ENCODE results near the gene GRIA4. TPM values are rescaled to one million over a fixed set of nuclear protein-coding genes. Genes with fewer than 3 reads are reported as not detected.

Gene GRIA4
- total RNA-seq, 1 experiment from 2014 or later = not detected

DNA sequence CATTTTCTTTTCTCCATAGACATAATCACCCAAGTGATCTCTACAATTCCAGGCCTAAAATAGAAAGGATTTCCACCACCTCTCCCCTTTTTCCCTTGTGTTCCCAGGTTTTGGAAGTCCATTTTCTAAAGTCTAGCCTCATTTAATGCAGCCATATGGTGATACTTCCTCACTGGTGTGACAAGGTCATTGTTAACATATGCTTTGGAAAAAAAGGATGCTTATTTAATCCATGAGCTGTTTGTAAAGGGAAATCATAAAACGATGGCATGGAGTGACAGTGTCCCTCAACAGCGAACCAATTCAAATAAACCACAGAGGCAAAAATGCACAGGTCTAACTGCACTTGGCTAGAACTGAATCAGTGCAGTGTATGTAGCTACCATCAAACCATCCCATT, 26.6 kb downstream of the GRIA4 start:
- ChIA-PET POLR2A (ENCODE audit: unreplicated experiment) (no interaction called here), CTCF (interaction anchor here (0.6 kb wide), 1 partner anchor 386 kb away, joined by 3 read pairs; no protein-coding TSS in a partner anchor)
- Histone ChIP-seq H3K36me3 (ENCODE audit: low read depth) (no peaks in the 10 kb centered on the region), H3F3A (ENCODE audit: insufficient read depth, low read depth) (no peaks in the 10 kb centered on the region), H4K20me1 (ENCODE audit: insufficient read depth) (no peaks in the 10 kb centered on the region), H2AFZ (no peak overlapping the region), H3K4me2 (no peak overlapping the region), H3K79me2 (ENCODE audit: low read depth) (no peaks in the 10 kb centered on the region), H3K4me3 (no peak overlapping the region), H3K9me3 (ENCODE audit: insufficient read depth, low read depth) (no peaks in the 10 kb centered on the region; the same call in 1 of the 2 replicates), H3K27me3 (ENCODE audit: insufficient read depth, low read depth) (no peaks in the 10 kb centered on the region), H3K4me1 (replicated peaks; ENCODE audit: insufficient read depth) (no peaks in the 10 kb centered on the region), H3K9me2 (ENCODE audit: insufficient read depth) (no peaks in the 10 kb centered on the region; the same call in 1 of the 2 replicates), H3K27ac (no peak overlapping the region)
- no TSS peak for BruUV-seq (replicated peaks)
- DNase-seq = no peak
- intact Hi-C loops (cut with micrococcal nuclease; ENCODE audit: unreplicated experiment) = no loop called here
- TF ChIP-seq, protein P1, sequence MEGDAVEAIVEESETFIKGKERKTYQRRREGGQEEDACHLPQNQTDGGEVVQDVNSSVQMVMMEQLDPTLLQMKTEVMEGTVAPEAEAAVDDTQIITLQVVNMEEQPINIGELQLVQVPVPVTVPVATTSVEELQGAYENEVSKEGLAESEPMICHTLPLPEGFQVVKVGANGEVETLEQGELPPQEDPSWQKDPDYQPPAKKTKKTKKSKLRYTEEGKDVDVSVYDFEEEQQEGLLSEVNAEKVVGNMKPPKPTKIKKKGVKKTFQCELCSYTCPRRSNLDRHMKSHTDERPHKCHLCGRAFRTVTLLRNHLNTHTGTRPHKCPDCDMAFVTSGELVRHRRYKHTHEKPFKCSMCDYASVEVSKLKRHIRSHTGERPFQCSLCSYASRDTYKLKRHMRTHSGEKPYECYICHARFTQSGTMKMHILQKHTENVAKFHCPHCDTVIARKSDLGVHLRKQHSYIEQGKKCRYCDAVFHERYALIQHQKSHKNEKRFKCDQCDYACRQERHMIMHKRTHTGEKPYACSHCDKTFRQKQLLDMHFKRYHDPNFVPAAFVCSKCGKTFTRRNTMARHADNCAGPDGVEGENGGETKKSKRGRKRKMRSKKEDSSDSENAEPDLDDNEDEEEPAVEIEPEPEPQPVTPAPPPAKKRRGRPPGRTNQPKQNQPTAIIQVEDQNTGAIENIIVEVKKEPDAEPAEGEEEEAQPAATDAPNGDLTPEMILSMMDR (conservative IDR thresholded peaks at IDR 0.05) = no peak
- no peak for TF ChIP-seq EZH2 (IDR thresholded peaks at IDR 0.05; ENCODE audit: low read depth)

DNA sequence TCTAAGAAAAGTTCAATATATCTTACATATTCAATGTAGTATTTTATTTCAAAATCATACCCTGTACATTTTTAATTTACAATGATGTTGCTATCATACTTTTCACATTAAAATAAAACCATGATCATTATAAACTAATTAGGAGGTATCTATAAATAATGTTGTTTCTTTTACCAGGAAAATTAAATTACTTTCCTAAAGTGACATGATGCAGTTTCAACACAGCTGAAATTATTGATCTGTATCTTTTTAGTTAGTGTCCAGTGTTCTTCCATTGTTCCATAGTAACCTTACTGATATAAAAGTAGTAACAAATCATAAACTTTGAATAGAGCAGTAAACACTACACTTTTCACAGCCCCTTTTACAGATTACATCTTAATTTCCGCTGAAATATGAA, 29.7 kb downstream of the GRIA4 start:
- DNase-seq = no peak
- TF ChIP-seq EZH2 (IDR thresholded peaks at IDR 0.05; ENCODE audit: low read depth) = no peak
- TF ChIP-seq, protein P1 (conservative IDR thresholded peaks at IDR 0.05) = no peak
- BruUV-seq (replicated peaks) = no TSS peak
- H3K36me3 ChIP-seq (ENCODE audit: low read depth) = no peaks in the 10 kb centered on the region
- no peak overlapping the region for H3K4me3 ChIP-seq
- no peaks in the 10 kb centered on the region for H3F3A ChIP-seq (ENCODE audit: insufficient read depth, low read depth)
- intact Hi-C loops (cut with micrococcal nuclease; ENCODE audit: unreplicated experiment) = no loop called here
- no peaks in the 10 kb centered on the region for H3K4me1 ChIP-seq (replicated peaks; ENCODE audit: insufficient read depth)
- H2AFZ ChIP-seq = no peak overlapping the region
- H3K4me2 ChIP-seq = no peak overlapping the region
- POLR2A ChIA-PET (ENCODE audit: unreplicated experiment) = no interaction called here
- no peaks in the 10 kb centered on the region for H3K27me3 ChIP-seq (ENCODE audit: insufficient read depth, low read depth)
- H3K9me2 ChIP-seq (ENCODE audit: insufficient read depth) = no peaks in the 10 kb centered on the region
- no peaks in the 10 kb centered on the region for H4K20me1 ChIP-seq (ENCODE audit: insufficient read depth)
- H3K9me3 ChIP-seq (ENCODE audit: insufficient read depth, low read depth) = no peaks in the 10 kb centered on the region
- no peak overlapping the region for H3K27ac ChIP-seq
- CTCF ChIA-PET = no interaction called here
- no peaks in the 10 kb centered on the region for H3K79me2 ChIP-seq (ENCODE audit: low read depth)

DNA sequence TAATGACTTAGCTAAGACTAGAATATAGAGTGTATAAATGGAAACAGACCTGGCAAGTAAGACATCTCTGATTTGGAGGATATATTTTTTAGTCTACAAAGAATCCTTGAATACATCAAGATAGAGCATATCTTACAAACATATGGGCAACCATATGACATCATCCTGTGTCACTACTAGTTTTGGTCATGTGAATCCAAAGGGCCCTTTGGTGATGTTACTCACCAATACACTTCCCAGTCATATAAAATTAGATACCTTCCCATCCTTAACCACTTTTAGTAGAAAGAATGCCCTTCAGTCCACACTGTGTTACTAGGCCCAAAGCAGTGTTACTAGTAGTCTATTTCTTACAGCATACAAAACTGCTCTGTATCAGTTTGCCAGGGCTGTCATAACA, 31.6 kb downstream of the GRIA4 start:
- BruUV-seq (replicated peaks) = no TSS peak
- DNase-seq = no peak
- Histone ChIP-seq H3K4me2 (no peak overlapping the region), H3K9me2 (ENCODE audit: insufficient read depth) (no peaks in the 10 kb centered on the region), H2AFZ (no peak overlapping the region), H3K27ac (no peak overlapping the region), H3K36me3 (ENCODE audit: low read depth) (no peaks in the 10 kb centered on the region), H3K9me3 (ENCODE audit: insufficient read depth, low read depth) (peaks cover 5% of the 10 kb centered on the region; the same call in 1 of the 2 replicates), H3F3A (ENCODE audit: insufficient read depth, low read depth) (no peaks in the 10 kb centered on the region), H3K27me3 (ENCODE audit: insufficient read depth, low read depth) (no peaks in the 10 kb centered on the region), H3K79me2 (ENCODE audit: low read depth) (no peaks in the 10 kb centered on the region), H3K4me3 (no peak overlapping the region), H4K20me1 (ENCODE audit: insufficient read depth) (no peaks in the 10 kb centered on the region), H3K4me1 (replicated peaks; ENCODE audit: insufficient read depth) (no peaks in the 10 kb centered on the region)
- TF ChIP-seq, protein P1 (conservative IDR thresholded peaks at IDR 0.05) = no peak
- TF ChIP-seq EZH2 (IDR thresholded peaks at IDR 0.05; ENCODE audit: low read depth) = no peak
- intact Hi-C loops (cut with micrococcal nuclease; ENCODE audit: unreplicated experiment) = no loop called here
- ChIA-PET POLR2A (ENCODE audit: unreplicated experiment) (no interaction called here), CTCF (no interaction called here)
